HG02981 (cell line): ENCODE results near the gene PDLIM4.

Source experiments
- ATAC-seq: cut with Tn5 transposase; IDR thresholded peaks from one replicate; pipeline ENCODE4 v1.9.1; 2021; ENCODE audit warnings: mild to moderate bottlenecking, moderate library complexity; ENCODE audit not compliant: unreplicated experiment

PDLIM4 gene, protein sequence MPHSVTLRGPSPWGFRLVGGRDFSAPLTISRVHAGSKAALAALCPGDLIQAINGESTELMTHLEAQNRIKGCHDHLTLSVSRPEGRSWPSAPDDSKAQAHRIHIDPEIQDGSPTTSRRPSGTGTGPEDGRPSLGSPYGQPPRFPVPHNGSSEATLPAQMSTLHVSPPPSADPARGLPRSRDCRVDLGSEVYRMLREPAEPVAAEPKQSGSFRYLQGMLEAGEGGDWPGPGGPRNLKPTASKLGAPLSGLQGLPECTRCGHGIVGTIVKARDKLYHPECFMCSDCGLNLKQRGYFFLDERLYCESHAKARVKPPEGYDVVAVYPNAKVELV

DNA sequence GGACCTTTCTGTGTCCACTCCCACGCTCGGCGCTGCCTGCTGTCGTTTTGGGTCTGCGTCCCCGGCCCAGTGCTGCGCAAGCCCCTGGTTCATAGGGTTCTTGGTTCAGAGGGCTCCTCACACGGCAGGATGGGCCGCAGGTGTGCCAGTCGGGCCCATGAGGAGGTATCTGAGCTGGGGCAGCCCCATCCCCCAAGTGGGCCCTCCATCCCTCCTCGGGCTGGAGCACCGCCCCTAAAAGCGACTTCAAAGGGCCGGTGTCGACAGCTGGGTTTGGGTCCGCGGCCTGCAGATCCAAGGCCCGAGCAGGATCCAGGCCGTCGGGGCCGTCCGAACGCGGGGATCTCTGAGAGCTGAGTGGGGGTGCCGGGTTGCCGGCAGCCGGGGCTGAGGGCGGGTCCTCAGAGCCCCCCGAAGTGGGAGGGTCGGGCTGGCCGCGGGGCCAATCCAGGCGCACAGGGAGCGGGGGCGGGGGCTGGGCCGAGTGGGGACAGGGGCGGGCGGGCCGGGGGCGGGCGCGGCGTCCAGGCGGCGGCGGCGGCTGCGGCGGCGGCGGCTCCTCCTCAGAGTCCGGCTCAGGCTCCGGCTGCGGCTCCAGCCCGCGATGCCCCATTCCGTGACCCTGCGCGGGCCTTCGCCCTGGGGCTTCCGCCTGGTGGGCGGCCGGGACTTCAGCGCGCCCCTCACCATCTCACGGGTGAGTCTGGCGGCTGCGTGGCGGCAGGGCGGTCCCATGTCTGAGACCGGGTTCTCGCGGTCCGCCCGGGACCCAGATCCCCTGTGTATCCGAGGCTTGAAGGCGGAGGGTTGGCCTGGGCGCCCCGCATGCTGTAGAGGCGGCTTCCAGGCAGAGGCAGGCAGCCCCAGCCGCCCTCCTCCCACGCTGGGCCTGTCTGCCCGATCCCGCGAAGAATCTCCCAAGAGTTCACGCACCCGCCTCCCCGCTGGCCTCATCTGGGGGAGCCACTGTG, at the start of gene PDLIM4:
PDLIM4 (plus strand) TSS at position 566 of the 971 bp plus-strand sequence; CDS start at position 605, 39 bp downstream.
- no peak for ATAC-seq

DNA sequence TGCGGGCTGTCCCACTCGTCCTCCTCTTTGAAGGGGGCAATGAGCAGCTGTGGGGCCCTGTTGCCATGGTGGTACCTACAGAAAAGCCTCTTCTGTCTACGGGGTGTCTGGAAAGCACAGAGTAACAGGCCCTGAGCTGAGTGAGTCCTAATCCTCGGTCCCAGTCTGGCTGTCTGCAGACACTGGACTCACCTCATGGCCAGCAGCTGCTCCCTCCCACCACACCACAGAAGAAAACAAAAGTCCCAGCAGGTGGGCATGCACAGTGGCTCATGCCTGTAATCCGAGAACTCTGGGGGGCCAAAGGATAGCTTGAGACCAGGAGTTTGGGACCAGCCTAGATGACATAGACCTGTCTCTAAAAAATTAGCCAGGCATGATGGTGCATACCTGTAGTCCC, 49.7 kb upstream of the PDLIM4 start:
- no peak for ATAC-seq

DNA sequence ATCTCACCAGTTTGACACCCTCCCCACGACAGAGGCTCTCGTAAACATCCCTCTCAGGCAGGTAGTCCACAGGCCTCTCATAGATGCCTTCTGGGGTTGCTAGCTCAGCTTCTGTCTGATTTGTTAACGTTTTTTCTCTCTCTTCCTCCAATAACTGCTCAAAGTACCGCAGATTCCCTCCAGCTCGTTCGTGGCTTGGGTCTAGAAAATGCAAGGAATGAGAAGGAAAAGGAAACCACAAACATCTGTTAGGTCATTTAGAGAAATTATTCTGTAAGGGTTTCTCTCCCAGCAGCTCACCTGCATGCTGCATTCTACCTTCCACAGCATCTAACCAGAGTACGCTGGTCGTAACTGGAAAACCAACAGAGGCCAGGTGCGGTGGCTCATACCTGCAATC, 48.4 kb upstream of the PDLIM4 start:
- ATAC-seq = no peak

DNA sequence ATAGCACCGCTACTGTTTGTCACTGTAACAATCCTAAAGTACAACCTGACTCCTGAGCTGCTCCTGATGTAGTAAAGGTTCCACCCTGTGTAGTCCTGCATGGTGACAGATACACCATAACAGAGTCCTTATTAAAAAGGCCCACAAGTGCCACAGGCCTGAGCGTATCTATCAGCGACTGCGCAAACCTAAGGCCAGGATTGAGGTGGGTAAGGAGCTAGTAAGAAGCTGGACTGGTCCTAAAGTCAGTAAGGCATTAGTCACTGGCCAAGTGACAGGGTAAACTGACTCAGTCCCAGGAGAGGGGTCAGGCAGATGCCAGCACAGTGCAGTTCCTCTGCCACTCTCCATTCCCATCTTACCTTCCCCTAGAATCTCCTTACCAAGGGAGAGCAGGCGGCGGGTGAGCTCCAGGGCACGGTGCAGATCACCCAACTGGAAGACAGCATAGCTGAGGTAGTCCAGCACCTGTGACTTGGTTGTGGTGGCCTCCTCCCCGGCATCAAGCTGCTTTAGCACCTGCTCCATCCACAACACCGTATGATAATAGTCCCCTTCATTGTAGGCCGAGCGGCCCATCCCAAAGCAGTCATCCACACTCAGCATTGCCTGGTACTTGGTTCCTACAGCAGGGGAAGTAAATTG, 47.5 kb upstream of the PDLIM4 start:
- no peak for ATAC-seq

DNA sequence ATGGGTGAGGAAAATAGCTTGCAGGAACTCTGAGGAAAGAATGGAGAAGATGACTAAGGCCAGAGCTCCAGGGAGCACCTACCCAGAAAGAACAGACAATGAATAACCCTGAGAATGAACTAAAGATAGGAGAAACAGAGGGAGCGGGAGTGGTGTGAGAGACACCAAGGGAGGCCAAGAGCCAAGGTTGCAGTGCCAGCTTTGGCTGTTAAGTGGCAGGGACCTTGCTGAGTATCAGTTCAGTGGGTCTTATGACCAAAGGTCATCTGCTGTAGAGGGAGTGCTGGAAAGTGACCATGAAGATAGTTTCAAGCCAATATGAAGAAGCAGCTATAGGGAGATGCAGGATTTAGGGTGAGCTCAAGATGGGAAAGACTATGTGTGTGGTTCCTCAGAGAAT, 46.6 kb upstream of the PDLIM4 start:
- ATAC-seq = no peak

DNA sequence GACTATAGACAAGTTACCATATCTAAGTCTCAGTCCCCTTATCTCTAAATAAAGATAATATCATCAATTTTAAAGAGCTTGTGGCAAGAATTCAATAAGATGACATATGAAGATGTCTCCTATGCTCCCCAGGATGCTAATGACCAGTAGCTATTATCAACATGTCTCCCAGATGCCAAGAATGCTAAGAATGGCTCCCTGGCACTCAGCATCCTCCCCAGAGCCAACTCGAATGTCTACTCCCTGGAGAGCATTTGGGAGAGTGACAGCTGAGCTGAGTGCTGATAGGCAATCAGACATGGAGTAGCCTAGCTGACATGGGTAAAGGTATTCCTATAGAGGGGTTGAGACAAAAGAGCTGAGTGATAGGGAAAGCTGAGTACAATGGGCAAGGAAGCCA, 45.7 kb upstream of the PDLIM4 start:
- ATAC-seq = no peak

DNA sequence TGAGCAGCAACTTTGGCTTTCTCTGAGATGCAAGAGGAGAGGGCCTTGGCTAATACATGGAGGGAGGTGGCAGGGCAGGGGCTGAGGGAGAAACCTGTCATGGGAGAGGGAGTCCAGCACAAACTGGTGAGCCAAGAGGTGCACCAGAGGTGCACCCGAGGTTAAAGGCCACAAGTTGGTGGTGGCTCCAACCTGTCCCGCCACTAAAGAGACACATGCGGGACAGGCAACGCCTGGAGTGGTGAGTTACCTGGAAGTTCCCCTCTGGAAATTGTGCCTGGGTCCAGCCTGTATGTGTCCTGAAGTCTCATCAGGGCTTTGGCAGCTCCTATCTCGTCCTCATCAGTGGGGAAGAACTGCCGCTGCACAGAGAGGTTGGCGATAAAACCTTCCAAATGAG, 43.8 kb upstream of the PDLIM4 start:
- ATAC-seq = no peak

DNA sequence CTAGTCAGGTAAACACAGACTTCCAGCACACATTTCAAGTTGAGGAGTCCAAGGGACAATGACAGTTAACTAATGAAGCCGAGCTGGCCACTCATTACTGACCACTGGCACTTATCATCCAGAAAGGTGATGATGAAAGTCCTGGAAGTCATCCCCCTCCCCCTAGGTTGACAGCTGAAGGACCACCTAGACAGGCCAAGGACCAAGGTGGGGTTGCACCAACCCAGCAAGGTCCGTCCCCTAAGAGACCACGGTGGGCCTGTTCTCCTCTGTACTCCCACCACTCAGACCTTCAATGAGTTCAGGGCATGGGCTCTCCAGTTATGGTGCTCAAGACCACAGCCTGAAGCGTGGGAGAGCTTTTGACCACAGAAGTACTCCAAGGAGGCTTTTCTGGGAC, 43.0 kb upstream of the PDLIM4 start:
- no peak for ATAC-seq

DNA sequence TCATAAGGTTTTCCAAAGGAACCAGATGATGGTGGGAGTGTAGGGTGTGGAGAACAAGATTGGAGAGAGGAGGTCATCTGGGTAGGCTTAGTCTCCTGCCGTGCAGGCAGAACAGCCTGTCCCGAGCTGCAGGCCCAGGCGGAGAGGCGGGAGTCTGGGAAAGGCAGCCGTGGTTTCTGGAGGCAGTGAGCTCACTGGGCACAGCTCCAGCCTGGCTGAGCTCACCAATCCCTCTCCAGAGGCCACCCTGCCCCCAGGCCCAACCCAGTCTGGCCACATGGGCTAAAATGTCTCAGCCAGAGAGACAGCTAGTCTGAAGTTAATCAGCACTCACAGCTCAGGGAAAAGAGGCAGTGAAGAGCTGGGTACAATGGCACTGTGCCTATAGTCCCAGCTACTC, 42.2 kb upstream of the PDLIM4 start:
- ATAC-seq = no peak

DNA sequence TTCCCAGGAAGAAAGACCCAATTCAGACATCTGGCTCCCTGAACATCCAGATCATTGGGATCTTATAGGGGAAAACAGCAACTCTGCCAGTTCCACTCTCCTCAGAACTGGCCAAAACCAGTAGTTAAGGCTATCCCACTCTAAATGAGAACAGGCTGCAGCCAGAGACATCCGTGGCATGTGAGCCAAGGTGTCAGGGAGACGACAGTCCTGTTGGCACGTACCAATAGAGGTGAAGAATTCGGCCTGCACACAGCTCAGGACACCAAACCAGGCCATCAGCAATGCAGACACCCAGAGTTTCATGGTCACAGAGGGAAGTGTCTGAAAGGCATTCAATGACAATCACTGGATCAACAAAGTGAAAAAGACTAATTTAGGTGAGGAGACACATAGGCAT, 39.2 kb upstream of the PDLIM4 start:
- ATAC-seq = no peak

DNA sequence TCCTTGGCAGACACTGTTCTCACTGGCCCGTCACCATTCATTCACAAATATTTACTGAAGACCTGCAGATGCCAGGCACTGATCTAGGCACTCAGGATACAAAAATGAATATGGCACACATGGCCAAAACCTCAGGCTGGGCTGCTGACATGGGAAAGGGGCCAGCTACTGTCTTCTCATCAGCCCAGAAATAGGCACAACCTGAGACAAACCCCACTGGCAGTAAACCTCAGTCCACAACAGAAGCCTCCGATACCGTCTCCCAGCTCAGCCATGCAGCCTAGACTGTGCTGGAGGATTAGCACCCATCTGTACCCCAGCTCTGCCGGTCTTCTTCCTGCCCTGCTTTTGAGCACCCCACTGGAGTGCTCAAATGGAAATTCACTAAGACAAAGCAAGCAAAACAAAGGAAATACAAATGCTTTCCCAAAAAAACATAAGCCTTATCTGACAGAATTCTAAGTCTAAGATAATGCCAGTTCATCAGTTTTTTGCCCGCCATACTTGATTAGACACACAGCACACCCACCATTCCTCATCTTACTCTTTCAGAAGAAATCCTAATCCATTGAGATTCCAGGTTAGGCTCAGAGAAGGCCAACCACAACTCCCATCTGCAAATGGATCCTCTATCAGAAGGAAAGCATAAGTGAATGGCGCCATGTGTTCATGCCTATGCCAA, 38.1 kb upstream of the PDLIM4 start:
- ATAC-seq = no peak

DNA sequence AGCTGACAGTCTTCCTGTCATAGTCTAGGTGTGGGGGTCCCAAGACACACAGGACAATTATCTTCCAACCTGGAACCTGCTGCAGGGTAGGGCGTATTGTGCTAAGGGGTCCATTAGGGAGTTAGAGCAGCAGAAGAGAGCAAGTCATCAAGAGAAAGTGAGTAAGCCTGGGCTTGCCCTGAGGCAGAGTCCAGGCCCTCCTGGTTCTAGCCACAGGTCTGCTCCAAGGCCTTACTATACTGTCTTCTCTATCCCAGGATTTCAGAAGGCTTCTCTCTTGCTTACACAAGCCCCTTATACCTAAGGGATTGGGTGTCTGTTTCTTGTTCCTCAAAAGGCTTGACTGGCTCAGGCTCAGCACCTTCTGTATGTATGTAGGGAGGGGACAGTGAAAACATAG, 37.5 kb upstream of the PDLIM4 start:
- no peak for ATAC-seq

DNA sequence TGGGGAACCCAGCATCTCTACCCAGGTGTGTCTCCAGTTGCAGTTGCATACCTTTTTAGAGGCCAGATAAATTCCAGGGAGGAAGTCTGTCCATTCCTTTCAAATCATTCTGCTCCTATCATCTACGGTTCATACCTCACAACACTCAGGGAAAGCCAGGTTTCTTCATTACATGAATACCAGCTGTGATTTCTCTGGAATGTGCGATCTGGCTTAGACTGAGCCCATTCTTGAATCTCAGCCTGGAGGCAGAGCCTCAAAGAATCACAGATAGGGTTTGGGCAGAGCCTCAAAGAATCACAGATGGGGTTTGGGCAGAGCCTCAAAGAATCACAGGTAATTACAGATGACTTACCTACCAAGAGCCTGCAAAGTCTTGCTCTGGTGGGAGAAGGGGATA, 37.0 kb upstream of the PDLIM4 start:
- no peak for ATAC-seq

DNA sequence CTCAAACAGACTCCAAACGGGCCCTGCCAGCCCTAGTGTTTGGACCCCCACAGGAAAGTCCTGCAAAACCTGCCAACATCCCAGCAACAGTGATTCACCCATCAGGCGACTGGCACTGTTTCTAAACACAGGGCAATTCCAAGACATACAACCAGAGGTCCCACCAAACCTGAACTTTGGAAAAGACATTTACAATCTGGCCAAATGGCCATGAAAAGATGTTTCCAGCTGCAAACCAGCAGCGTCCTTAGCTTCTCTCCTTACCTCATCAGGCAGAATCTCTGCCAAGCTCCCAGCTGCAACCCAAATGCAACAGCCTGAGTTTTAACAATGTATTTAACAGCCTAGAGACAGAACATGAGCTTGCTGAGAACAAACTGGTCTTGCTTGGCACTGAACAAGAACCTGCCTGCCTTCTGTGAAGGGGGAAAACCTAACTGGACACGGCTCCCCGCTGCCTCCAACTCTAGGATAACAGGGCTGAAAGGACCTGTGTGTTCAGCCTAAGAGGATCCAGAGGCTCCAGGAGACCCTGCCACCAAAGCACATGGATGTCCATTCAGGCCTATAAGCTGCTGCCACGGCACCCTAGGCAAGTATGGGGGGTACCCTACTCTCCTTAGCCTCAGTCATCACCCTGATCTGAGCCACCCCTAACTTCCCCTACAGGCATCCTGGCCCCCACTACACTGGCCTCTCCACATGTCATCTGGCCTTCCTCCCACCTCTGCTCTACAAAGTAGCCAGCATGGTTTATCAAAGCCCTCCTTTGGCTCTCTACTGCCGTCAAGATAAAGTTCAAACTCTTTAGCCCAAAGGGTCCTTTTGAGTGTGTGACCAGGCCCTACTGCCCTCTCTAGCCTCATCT, 35.5 kb upstream of the PDLIM4 start:
- ATAC-seq = peak; percentile 16

DNA sequence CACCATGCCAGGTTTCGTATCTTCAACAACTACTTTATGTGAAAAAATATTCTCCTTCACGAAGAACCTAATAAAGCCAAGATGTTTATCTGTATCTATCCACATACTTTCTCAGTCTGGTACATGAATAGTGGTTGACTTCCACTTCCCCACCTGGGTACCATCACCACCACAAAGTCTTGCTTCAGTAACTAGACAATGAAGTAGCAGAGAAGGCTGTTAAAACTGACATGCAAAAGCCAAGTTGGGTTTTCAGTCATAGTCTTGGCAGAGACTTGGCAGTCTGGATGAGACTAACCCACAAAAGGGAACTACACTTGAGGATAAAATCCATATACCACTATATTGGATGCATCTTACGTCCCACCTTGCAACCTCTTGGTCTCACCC, 34.9 kb upstream of the PDLIM4 start:
- peak; percentile 81 for ATAC-seq

DNA sequence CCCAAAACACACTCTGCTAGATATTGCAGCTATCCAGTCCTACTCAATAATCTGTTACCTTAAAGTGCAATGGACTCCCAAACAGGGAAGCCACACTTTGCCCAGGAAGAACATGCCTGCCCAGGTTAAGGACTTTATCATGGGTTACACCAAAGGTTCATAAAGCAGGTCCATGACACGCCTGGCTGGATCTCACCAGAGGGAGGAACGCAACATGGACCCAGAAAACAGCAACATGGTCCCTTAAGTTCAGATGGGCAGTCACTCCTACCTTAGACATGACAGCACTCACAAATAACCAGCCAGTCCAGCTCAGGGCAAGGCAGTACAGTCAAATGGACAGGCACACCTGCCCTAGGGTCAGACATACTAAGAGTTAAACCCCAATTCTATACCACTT, 33.6 kb upstream of the PDLIM4 start:
- ATAC-seq = no peak

DNA sequence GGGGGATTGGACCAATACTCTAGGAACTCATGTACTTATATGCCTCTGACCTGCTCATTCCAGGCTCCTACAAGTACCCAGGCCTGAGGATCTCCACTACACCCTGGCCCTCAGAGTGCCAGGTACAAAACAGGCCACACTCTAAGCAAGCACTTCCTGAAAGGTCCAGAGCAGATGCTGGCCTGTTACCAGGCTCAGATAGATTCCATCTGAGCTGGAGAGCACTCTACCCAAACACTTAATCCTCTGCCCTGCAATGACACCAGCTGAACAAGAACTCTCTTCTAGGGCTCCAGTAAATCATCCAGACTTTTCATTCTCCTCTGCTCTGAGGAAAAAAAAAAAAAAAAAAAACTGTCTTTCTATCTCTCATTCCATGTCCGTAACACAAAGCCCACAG, 32.8 kb upstream of the PDLIM4 start:
- no peak for ATAC-seq

DNA sequence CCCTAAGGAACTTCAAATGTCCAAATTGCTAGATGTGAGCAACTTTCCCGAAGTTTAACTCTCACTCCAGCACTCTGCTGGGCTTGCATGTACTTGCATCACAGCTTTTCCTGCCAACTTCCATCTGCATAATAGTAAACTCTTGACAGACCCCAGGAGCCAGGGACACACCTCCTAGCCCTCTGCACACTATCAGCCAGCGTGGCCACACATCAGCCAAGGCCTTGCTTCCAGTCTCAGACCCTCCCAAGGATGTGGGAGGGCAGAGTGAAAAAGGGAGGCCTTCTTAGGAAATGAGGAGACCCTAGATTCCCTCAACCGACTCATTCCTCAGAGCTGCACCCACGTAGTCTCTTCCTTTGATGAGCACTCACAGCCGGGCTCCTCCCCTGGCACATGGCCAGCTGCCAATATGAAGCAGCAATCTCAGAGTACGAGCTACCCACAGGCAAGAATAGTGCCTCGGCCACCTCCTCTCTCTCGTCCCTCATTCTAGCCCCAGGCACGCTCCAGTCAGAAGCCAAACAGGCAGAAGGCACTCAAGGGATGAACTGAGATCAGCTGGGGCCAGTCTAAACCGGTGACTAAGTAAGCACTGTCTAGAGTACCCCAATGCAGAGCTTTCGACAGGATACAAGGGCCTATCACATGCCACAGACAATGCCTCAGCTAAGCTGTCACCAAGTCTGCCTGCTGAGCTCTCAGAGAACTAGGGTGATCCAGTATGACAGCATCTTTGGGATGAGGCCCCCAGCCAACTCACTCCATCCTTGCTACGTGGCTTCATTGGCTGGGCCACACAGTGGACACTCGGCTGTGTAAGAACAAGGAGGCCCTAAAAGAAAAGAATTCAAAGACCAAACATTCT, 32.1 kb upstream of the PDLIM4 start:
- ATAC-seq = no peak
